Gastrocnemius medialis (tissue), 4 donors: Measurements from ENCODE around the gene PPIE. TPM values are rescaled to one million over a fixed set of nuclear protein-coding genes. Genes with fewer than 3 reads are reported as not detected.
"Not testable (repeated sequence)": the region's sequence is repeated elsewhere in the genome, so short reads cannot be mapped to it uniquely, and the experiment has no call there.

Experiments used
- ATAC-seq, 2 donors: fragments of 150-250 bp; one replicate each; pipeline ENCODE4 v1.9.1; 2016
- DNase-seq, 2 donors: peaks; one replicate each; pipeline ENCODE4 v3.0.0-alpha.2; 2019
- H3K27ac ChIP-seq, 4 donors: fragments of 200-600 bp; sonication (generic); 1 replicate in 1 of 4; 2 replicates in 3 of 4; pipeline ENCODE4 v1.5.1; 2016 to 2018; ENCODE audit warnings: mild to moderate bottlenecking in 2 of 4, moderate library complexity in 1 of 4
- H3K27me3 ChIP-seq, 3 donors: fragments of 200-600 bp; sonication (generic) in 2 of 3; 1 replicate in 1 of 3; 2 replicates in 2 of 3; pipeline versions ENCODE4 v1.5.1 to v1.6.0; 2016 to 2019; ENCODE audit warnings: mild to moderate bottlenecking in 1 of 3, moderate library complexity in 1 of 3
- H3K36me3 ChIP-seq, 2 donors: fragments of 200-600 bp; sonication (generic) in 1 of 2; one replicate each; pipeline ENCODE4 v1.5.1; 2017 to 2018
- H3K4me1 ChIP-seq, 2 donors: fragments of 200-600 bp; sonication (generic) in 1 of 2; one replicate each; pipeline ENCODE4 v1.5.1; 2016 to 2017; ENCODE audit warnings: mild to moderate bottlenecking in 2 of 2
- H3K4me3 ChIP-seq, 4 donors: fragments of 200-600 bp; sonication (generic) in 3 of 4; 1 replicate in 1 of 4; 2 replicates in 3 of 4; pipeline ENCODE4 v1.5.1; 2016 to 2019; ENCODE audit warnings: mild to moderate bottlenecking in 2 of 4
- H3K9me3 ChIP-seq, 3 donors: fragments of 200-600 bp; sonication (generic) in 2 of 3; 1 replicate in 1 of 3; 2 replicates in 2 of 3; pipeline ENCODE4 v1.5.1; 2016 to 2019
- CTCF ChIP-seq, 5 experiments: fragments of 450-650 bp in 3 of 5; fragments of 200-600 bp in 2 of 5; sonication (generic) in 2 of 5; IDR thresholded peaks in 4 of 5; conservative IDR thresholded peaks in 1 of 5; 1 replicate in 4 of 5; 2 replicates in 1 of 5; pipeline ENCODE4 v1.5.1; 2016 to 2019; ENCODE audit warnings: antibody characterized with exemption in 5 of 5, mild to moderate bottlenecking in 3 of 5, moderate library complexity in 3 of 5
- POLR2A ChIP-seq, 2 donors: fragments of 450-650 bp; IDR thresholded peaks; one replicate each; pipeline ENCODE4 v1.6.1; 2017; ENCODE audit warnings: antibody characterized with exemption in 2 of 2, mild to moderate bottlenecking in 2 of 2, moderate library complexity in 2 of 2
- in situ Hi-C, 4 donors: fragments of 200-750 bp; cut with MboI; loops; one replicate each; pipeline versions ENCODE4 v1.15.0 to v1.8.0; 2017; ENCODE audit warnings: low sequenced_read_pairs in 4 of 4
- intact Hi-C: fragments of 100-400 bp; cut with DNase I; formaldehyde crosslinking; loops from one replicate; pipeline ENCODE4 v1.15.1; 2023; ENCODE audit warnings: low total_unique reads
- total RNA-seq, 4 donors: library from RNA; depleted of rRNA; stranded (reverse); fragments of >200 nt; gene quantifications; one replicate each; pipeline versions ENCODE4 v1.1.0 to v1.2.3, GENCODE V29; 2016

Gene PPIE
- total RNA-seq, 4 donors from 2014 or later: 22.9 to 30.1 (median 27.2) TPM

- in situ Hi-C loops, intact Hi-C loops, H3K4me3 ChIP-seq, H3K9me3 ChIP-seq, H3K4me1 ChIP-seq, DNase-seq, H3K27me3 ChIP-seq, H3K27ac ChIP-seq, H3K36me3 ChIP-seq: not testable (repeated sequence)
- peak in 1 of 2 donors; percentile 32 for ATAC-seq
These were observed 31.7 kb downstream of the PPIE start for GRCh38 chr1:39770100-39771021.

DNA sequence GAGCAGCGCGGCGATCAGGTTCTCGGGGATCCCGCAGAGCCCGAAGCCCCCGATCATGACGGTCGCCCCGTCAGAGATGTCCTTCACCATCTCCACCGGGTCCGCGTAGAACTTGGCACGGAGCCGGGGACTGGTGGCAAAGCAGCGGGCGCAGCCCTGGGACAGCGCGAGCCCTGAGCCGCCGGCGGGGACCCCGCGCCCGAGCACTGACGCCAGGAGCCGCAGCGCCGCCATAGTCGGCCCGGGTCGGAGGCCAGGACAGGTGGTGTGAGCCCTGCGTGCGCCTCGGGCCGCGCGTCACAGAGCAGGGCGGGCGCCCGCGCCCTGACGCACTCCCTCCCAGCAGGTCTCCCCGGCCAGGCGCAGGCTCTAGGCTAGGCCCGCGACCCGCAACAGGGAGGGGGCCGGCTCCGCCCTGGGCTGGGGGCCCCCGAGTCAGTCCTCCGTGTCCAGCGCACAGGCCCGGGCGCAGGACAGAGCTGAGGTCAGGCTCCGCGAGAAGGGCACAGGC is 32.4 kb downstream of the PPIE start, which contains the start of gene OXCT2:
Gene OXCT2, minus strand, starts transcription at position 327 of the 511 bp plus-strand sequence. Its CDS starts 93 bp downstream, at position 234.
- DNase-seq, intact Hi-C loops, in situ Hi-C loops, H3K27me3 ChIP-seq, ATAC-seq, H3K4me3 ChIP-seq, H3K9me3 ChIP-seq, H3K36me3 ChIP-seq, H3K4me1 ChIP-seq, H3K27ac ChIP-seq: not testable (repeated sequence)

DNA sequence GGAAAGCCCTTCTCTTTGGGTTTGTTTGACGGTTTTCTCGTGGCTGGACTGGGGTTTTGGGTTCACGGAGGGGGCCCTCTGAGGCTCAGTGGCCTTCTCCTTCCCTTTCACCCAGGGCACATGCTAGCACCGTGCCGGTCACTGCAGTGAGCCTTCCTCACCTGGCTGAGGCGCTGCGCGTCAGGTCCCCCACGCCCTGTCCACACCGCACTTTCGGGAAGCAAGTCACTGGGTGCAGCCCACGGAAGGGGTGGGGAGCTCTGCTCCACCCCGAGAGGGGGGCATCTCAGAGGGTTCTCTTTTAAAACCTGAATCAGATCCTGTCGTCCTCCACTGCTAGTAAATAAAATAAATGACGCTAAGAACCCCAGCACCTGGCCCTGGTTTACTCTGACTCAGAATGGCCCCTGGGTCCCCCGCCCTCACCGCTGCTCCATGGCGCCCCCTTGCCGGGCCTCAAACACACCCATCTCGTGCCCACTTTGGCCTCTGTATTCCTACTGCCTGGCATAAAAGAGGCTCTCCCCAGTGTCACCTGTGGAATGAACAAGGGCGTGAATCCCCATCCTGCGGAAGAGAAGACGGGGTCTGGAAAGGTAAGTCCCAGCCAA is 34.8 kb downstream of the PPIE start:
- intact Hi-C loops: not testable (repeated sequence)

GRCh38 chr1:39775141-39775540 is 36.5 kb downstream of the PPIE start:
- in situ Hi-C loops, intact Hi-C loops, H3K4me1 ChIP-seq: not testable (repeated sequence)

More for the DNA sequence above, 34.8 kb downstream of the PPIE start:
- H3K4me1 ChIP-seq, H3K27ac ChIP-seq, H3K27me3 ChIP-seq, H3K36me3 ChIP-seq, in situ Hi-C loops, DNase-seq, H3K4me3 ChIP-seq, H3K9me3 ChIP-seq, ATAC-seq: not testable (repeated sequence)

GRCh38 chr1:39775676-39776399 is 37.2 kb downstream of the PPIE start:
- H3K27ac ChIP-seq, H3K4me1 ChIP-seq, ATAC-seq, H3K36me3 ChIP-seq, intact Hi-C loops, DNase-seq, H3K4me3 ChIP-seq, H3K27me3 ChIP-seq, H3K9me3 ChIP-seq, in situ Hi-C loops: not testable (repeated sequence)

More at GRCh38 chr1:39775141-39775540, 36.5 kb downstream of the PPIE start:
- not testable (repeated sequence) for H3K4me3 ChIP-seq, DNase-seq, H3K27ac ChIP-seq, H3K27me3 ChIP-seq, H3K36me3 ChIP-seq, ATAC-seq, H3K9me3 ChIP-seq

DNA sequence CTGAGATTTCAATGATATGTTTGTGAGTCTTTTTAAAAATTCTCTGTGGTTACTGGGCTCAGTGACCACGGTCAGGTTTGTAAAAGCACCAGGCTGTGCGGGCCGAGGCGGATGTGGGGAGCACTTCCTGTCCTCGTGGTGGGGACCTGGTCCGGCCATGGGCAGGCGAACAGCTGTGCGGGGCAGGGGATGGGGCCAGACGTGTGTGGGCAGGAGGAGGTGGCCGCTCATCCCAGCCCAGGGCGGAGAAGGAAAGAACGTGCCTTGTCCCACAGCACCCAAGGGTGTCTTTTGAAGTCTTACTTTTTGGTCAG is 37.7 kb downstream of the PPIE start:
- Histone ChIP-seq H3K4me3 (no peak overlapping the region), H3K9me3 (no peaks in the 10 kb centered on the region), H3K27me3 (peaks cover 0 to under 1% (median 0%) of the 10 kb centered on the region in 3 donors), H3K4me1 (no peaks in the 10 kb centered on the region), H3K27ac (no peak overlapping the region), H3K36me3 (no peaks in the 10 kb centered on the region)
- no peak for TF ChIP-seq POLR2A (IDR thresholded peaks at IDR 0.05)
- TF ChIP-seq CTCF (IDR thresholded peaks at IDR 0.05 in 4 of 5, conservative IDR thresholded peaks at IDR 0.05 in 1 of 5): no peak
- DNase-seq (no peak), ATAC-seq (no peak)
- in situ Hi-C loops (no loop called here), intact Hi-C loops (no loop called here)

GRCh38 chr1:39776886-39777285 is 38.2 kb downstream of the PPIE start:
- no peak overlapping the region for H3K27ac ChIP-seq
- intact Hi-C loops: no loop called here
- H3K36me3 ChIP-seq: no peaks in the 10 kb centered on the region
- H3K27me3 ChIP-seq: no peaks in the 10 kb centered on the region
- ATAC-seq (no peak), DNase-seq (no peak)
- H3K9me3 ChIP-seq: no peaks in the 10 kb centered on the region
- in situ Hi-C loops: no loop called here
- H3K4me3 ChIP-seq: no peak overlapping the region
- no peaks in the 10 kb centered on the region for H3K4me1 ChIP-seq
- TF ChIP-seq POLR2A (IDR thresholded peaks at IDR 0.05) (no peak), CTCF (IDR thresholded peaks at IDR 0.05 in 4 of 5, conservative IDR thresholded peaks at IDR 0.05 in 1 of 5) (no peak)
